ENCODE data around the gene OVOL1. TPM values are rescaled to one million over a fixed set of nuclear protein-coding genes. Genes with fewer than 3 reads are reported as not detected.

The OVOL1 gene
- total RNA-seq, 2 donors from 2014 or later: 0.39 TPM; not detected in 1

Other genes starting within 250 kb of the OVOL1 start
- 100 to 1,000 TPM; 123 to 187 TPM for gene LTBP3, start 228.7 kb upstream of the OVOL1 start, total RNA-seq
- gene ZNRD2, start 216.6 kb upstream of the OVOL1 start, total RNA-seq: 10 to 100 TPM; 30.3 to 39.0 TPM
- gene FAM89B, start 214.5 kb upstream of the OVOL1 start, total RNA-seq: 10 to 100 TPM; 41.2 to 44.4 TPM
- 100 to 1,000 TPM; 123 to 152 TPM for gene EHBP1L1, start 211.0 kb upstream of the OVOL1 start, total RNA-seq
- 1 to 10 TPM; 4.7 to 5.7 TPM for gene KCNK7, start 191.3 kb upstream of the OVOL1 start, total RNA-seq
- 10 to 100 TPM; 63.1 to 64.6 TPM for gene MAP3K11, start 172.8 kb upstream of the OVOL1 start, total RNA-seq
- 10 to 100 TPM; 56.0 to 60.5 TPM for gene PCNX3, start 171.3 kb upstream of the OVOL1 start, total RNA-seq
- gene SIPA1, start 149.0 kb upstream of the OVOL1 start, total RNA-seq: 100 to 1,000 TPM; 142 to 182 TPM
- 100 to 1,000 TPM; 302 to 378 TPM for gene RELA, start 124.1 kb upstream of the OVOL1 start, total RNA-seq
- gene KAT5, start 74.8 kb upstream of the OVOL1 start, total RNA-seq: 100 to 1,000 TPM; 120 to 123 TPM
- gene RNASEH2C, start 66.3 kb upstream of the OVOL1 start, total RNA-seq: 10 to 100 TPM; 30.8 to 34.3 TPM
- 10 to 100 TPM; 12.5 to 17.4 TPM for gene AP5B1, start 6.1 kb upstream of the OVOL1 start, total RNA-seq
- gene SNX32, start 46.9 kb downstream of the OVOL1 start, total RNA-seq: under 1 TPM; 0.27 to 0.34 TPM
- gene CFL1, start 71.1 kb downstream of the OVOL1 start, total RNA-seq: 100 to 1,000 TPM; 642 to 738 TPM
- 10 to 100 TPM; 44.9 to 55.0 TPM for gene MUS81, start 73.4 kb downstream of the OVOL1 start, total RNA-seq
- 1 to 10 TPM; 5.1 to 8.0 TPM for gene EFEMP2, start 85.7 kb downstream of the OVOL1 start, total RNA-seq
- gene CTSW, start 92.8 kb downstream of the OVOL1 start, total RNA-seq: 10 to 100 TPM; 19.7 to 52.7 TPM
- gene FIBP, start 101.4 kb downstream of the OVOL1 start, total RNA-seq: 10 to 100 TPM; 27.7 to 30.4 TPM
- 10 to 100 TPM; 27.4 to 28.0 TPM for gene CCDC85B, start 103.6 kb downstream of the OVOL1 start, total RNA-seq
- 1 to 10 TPM; 3.7 to 8.5 TPM for gene FOSL1, start 113.3 kb downstream of the OVOL1 start, total RNA-seq
- gene C11orf68, start 132.0 kb downstream of the OVOL1 start, total RNA-seq: 10 to 100 TPM; 14.1 to 18.1 TPM
- 10 to 100 TPM; 63.1 to 65.7 TPM for gene DRAP1, start 132.4 kb downstream of the OVOL1 start, total RNA-seq
- not detected for gene TSGA10IP, start 158.4 kb downstream of the OVOL1 start, total RNA-seq
- 10 to 100 TPM; 74.2 to 80.9 TPM for gene SART1, start 174.7 kb downstream of the OVOL1 start, total RNA-seq
- gene EIF1AD, start 215.1 kb downstream of the OVOL1 start, total RNA-seq: 100 to 1,000 TPM in 1 of 2 donors, 10 to 100 TPM in 1; 85.2 to 100 TPM
- 10 to 100 TPM; 47.5 to 58.0 TPM for gene BANF1, start 215.4 kb downstream of the OVOL1 start, total RNA-seq
- not detected for gene CST6, start 224.9 kb downstream of the OVOL1 start, total RNA-seq
- gene CATSPER1, start 239.4 kb downstream of the OVOL1 start, total RNA-seq: not detected